GM12874 (cell line): ENCODE results near the gene ANKRD10.

Experiments
- TF ChIP-seq, protein P1 (sequence below): IDR thresholded peaks from 2 replicates; pipeline ENCODE4 v1.5.1; 2011; ENCODE audit warnings: low read depth, mild to moderate bottlenecking, control low read depth, low read length, moderate library complexity; ENCODE audit not compliant: insufficient read depth

Gene ANKRD10

GRCh38 chr13:110881839-110882627 lies 32.8 kb downstream of the ANKRD10 start:
- TF ChIP-seq, protein P1, sequence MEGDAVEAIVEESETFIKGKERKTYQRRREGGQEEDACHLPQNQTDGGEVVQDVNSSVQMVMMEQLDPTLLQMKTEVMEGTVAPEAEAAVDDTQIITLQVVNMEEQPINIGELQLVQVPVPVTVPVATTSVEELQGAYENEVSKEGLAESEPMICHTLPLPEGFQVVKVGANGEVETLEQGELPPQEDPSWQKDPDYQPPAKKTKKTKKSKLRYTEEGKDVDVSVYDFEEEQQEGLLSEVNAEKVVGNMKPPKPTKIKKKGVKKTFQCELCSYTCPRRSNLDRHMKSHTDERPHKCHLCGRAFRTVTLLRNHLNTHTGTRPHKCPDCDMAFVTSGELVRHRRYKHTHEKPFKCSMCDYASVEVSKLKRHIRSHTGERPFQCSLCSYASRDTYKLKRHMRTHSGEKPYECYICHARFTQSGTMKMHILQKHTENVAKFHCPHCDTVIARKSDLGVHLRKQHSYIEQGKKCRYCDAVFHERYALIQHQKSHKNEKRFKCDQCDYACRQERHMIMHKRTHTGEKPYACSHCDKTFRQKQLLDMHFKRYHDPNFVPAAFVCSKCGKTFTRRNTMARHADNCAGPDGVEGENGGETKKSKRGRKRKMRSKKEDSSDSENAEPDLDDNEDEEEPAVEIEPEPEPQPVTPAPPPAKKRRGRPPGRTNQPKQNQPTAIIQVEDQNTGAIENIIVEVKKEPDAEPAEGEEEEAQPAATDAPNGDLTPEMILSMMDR, result no peak

DNA sequence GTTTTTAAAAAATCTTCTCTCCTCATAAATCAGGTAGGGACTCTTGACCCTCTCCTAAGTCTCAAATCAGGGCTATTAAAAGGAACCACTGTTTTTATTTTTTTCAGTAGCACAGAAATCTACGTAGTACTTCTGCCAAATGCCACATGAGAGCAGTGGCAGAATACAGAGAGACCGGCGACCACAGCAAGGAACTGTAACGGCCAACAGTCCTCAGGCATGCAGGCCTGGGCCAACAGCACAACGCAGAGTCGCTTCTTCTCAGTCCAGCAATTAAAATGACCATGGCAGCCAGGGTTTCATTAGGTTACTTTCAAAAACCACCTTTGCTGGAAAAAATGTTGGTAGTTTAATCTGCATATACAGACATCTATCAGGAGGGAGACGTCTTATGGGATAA lies 34.2 kb downstream of the ANKRD10 start:
- TF ChIP-seq, protein P1, result no peak

GRCh38 chr13:110879482-110879881 lies 35.4 kb downstream of the ANKRD10 start:
- TF ChIP-seq, protein P1, result no peak

DNA sequence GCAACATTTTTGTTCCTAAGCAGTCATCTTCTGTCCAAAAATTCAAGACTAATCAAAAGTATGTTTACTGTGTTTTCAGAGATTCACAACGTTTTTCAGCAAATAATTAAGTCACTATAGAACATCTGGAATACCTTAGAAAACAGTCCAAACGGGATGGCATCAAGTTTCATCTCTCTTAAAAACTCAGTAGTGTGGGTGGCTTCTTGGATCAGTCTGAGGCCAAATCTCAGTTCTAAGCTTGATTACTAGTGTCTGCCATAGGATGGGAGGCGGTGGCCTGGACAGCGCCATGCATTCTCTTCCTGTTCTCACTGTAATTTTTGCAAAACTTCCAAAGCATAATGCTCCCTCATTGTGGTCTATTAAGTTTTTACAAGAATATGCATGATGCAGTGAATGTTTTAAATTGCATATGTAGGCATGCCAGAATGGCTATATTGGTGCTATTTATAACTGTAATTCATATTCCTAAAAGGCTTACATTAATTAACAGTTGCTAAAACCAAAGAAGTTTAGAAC lies 37.1 kb downstream of the ANKRD10 start:
- TF ChIP-seq, protein P1, result no peak

DNA sequence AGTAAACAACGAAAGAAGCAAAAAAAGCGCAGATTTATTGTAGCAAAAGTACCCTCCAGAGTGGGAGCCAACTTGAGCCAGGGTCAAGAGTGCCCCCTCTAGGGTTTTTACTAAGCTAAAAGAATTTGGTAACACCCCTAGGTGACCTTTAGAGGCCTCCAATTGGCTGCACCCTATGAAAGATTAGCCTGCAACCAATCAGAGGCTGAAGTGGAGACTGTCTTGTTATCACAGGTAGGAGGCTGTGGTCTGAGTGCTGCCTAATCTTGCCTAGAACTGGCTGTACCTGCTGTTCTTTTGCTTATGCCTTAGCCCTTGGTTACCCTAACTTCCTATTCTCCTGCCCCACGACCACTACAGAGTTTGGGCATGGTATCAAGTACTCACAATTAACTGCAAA lies 38.3 kb downstream of the ANKRD10 start:
- TF ChIP-seq, protein P1, result no peak

DNA sequence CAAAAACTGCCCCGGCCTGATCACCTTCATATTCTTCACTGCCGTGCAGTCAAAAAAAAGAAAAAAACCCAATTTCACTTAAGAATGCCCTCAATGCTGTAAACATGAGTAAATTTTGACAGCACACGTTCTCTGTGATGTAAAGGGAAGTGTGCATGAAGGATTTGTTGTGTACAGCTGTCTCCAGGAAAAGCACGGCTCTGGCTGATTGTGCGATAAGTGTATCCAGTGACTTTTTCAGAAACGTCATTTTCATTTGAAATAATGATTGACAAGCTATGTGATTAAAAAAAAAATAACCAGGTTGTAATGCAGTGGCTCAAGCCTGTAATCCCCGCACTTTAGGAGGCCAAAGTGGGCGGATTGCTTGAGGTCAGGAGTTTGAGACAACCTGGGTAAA lies 39.6 kb downstream of the ANKRD10 start:
- TF ChIP-seq, protein P1, result no peak

- TF ChIP-seq, protein P1, result no peak
Observed at GRCh38 chr13:110874508-110874960, 40.3 kb downstream of the ANKRD10 start.
